ENCODE data around the gene SOX13.

- TF ChIP-seq CTCF (IDR thresholded peaks at IDR 0.05; ENCODE audit: low read depth, low read length, poor library complexity, severe bottlenecking) (no peak), EZH2phosphoT487 (IDR thresholded peaks at IDR 0.05; ENCODE audit: borderline replicate concordance, low read length) (no peak)
Measured at GRCh38 chr1:204128464-204128963, 55.6 kb downstream of the SOX13 start.

Data from DOHH2 (cell line).